ENCODE results near the gene HMGXB4. TPM values are rescaled to one million over a fixed set of nuclear protein-coding genes. Genes with fewer than 3 reads are reported as not detected.

HMGXB4 gene
- total and polyA plus RNA-seq, 9 of the 15 experiments (the other 6 are each of a cell fraction or from before 2014, with no cell fraction given), result 9.9 to 31.4 (median 24.8) TPM

- peak; percentile 86 for TF ChIP-seq ATF3 (IDR thresholded peaks at IDR 0.05)
- no peak for TF ChIP-seq ATF3 (CRISPR knock-in tag; conservative IDR thresholded peaks at IDR 0.05)
- TF ChIP-seq PHB (CRISPR knock-in tag; IDR thresholded peaks at IDR 0.05), result no peak
- no peak; the same call in 1 of the 2 replicates for TF ChIP-seq STAT5A (IDR thresholded peaks at IDR 0.05; ENCODE audit: borderline replicate concordance, low read length)
- peak; percentile 72 for TF ChIP-seq PCBP1 (IDR thresholded peaks at IDR 0.05; ENCODE audit: low read depth, low read length, poor library complexity, severe bottlenecking)
- no peak for TF ChIP-seq COPS2 (conservative IDR thresholded peaks at IDR 0.05)
- TF ChIP-seq CHD4 (IDR thresholded peaks at IDR 0.05; ENCODE audit: insufficient read depth, insufficient replicate concordance, low read depth, low read length, poor library complexity, severe bottlenecking), result no peak
- TF ChIP-seq RNF2 (IDR thresholded peaks at IDR 0.05), result peak; percentile 31; the same call in 1 of the 2 replicates
- TF ChIP-seq SPI1 (IDR thresholded peaks at IDR 0.05; ENCODE audit: borderline replicate concordance, low read depth, low read length), result no peak
- TF ChIP-seq SMARCC2 (IDR thresholded peaks at IDR 0.05; ENCODE audit: low read depth), result no peak
- peak; percentile 97 for TF ChIP-seq NEUROD1 (IDR thresholded peaks at IDR 0.05; ENCODE audit: borderline replicate concordance, low read depth, low read length, partially characterized antibody)
- TF ChIP-seq ZNF717 (CRISPR knock-in tag; IDR thresholded peaks at IDR 0.05), result no peak
- TF ChIP-seq ZNF217 (CRISPR knock-in tag; IDR thresholded peaks at IDR 0.05), result no peak
- TF ChIP-seq NKRF (IDR thresholded peaks at IDR 0.05; ENCODE audit: borderline replicate concordance), result peak; percentile 97
- TF ChIP-seq FOS (IDR thresholded peaks at IDR 0.05; ENCODE audit: extremely low read depth, insufficient read length), result peak; percentile 99
- TF ChIP-seq MTF1 (CRISPR knock-in tag; IDR thresholded peaks at IDR 0.05; ENCODE audit: borderline replicate concordance), result no peak
- TF ChIP-seq SP1 (CRISPR knock-in tag; IDR thresholded peaks at IDR 0.05), result peak; percentile 62
- no peak for TF ChIP-seq E2F3 (CRISPR knock-in tag; IDR thresholded peaks at IDR 0.05)
- no peak for TF ChIP-seq BRD9 (IDR thresholded peaks at IDR 0.05; ENCODE audit: low read depth, partially characterized antibody)
- TF ChIP-seq ZFX (CRISPR knock-in tag; IDR thresholded peaks at IDR 0.05), result peak; percentile 61
These were observed 42.6 kb downstream of the HMGXB4 start, which contains the start of gene TOM1 (continued) for GRCh38 chr22:35299673-35300499.
